H1 (cell line): ENCODE measurements around the gene CELSR1. TPM values are rescaled to one million over a fixed set of nuclear protein-coding genes. Genes with fewer than 3 reads are reported as not detected.

Experiments
- CTCF ChIA-PET: fragments of 300-600 bp; sonication (Branson Sonifier 250); formaldehyde crosslinking; loops from one replicate; lab custom pipeline; 2021; ENCODE audit not compliant: partially characterized antibody; lab: Charles Lee
- POLR2A ChIA-PET: fragments of 300-600 bp; sonication (Branson Sonifier 250); formaldehyde crosslinking; loops from one replicate; lab custom pipeline; 2021; ENCODE audit warnings: inconsistent platforms; ENCODE audit not compliant: partially characterized antibody; lab: Charles Lee
- DNase-seq, 2 experiments: peaks; one replicate each; pipeline versions ENCODE4 v3.0.0 to v3.0.0-alpha.2; 2010 to 2022; ENCODE audit warnings: low spot score in 2 of 2, low read depth in 1 of 2, mixed read lengths in 1 of 2
- FAIRE-seq: peaks from 2 replicates; lab custom pipeline; 2011; peaks lifted over from hg19 to GRCh38; lab: Jason Lieb, UNC
- H2AFZ ChIP-seq: 2 replicates; pipeline ENCODE4 v1.8.1; 2012; ENCODE audit warnings: low read length, inconsistent platforms
- H2AK5ac ChIP-seq: 2 replicates; pipeline ENCODE4 v1.6.1; 2013; ENCODE audit warnings: low read depth, low read length
- H2BK120ac ChIP-seq: replicated peaks from 2 replicates; pipeline ENCODE3; 2013; ENCODE audit warnings: low read depth, low read length, inconsistent platforms
- H2BK12ac ChIP-seq: 2 replicates; pipeline ENCODE4 v1.6.1; 2013; ENCODE audit warnings: low read depth, low read length
- H2BK15ac ChIP-seq: 2 replicates; pipeline ENCODE4 v1.6.1; 2013; ENCODE audit warnings: low read length
- H2BK20ac ChIP-seq: 2 replicates; pipeline ENCODE4 v1.6.1; 2013; ENCODE audit warnings: low read length
- H2BK5ac ChIP-seq: 2 replicates; pipeline ENCODE4 v1.6.1; 2013; ENCODE audit warnings: low read depth, low read length
- H3K14ac ChIP-seq: 2 replicates; pipeline ENCODE4 v1.6.1; 2013; ENCODE audit warnings: inconsistent platforms; ENCODE audit not compliant: insufficient read length
- H3K18ac ChIP-seq: 2 replicates; pipeline ENCODE4 v1.6.1; 2013; ENCODE audit warnings: low read length; ENCODE audit errors: extremely low read depth
- H3K23ac ChIP-seq: 2 replicates; pipeline ENCODE4 v1.6.1; 2013; ENCODE audit warnings: inconsistent platforms; ENCODE audit not compliant: insufficient read length
- H3K23me2 ChIP-seq: 2 replicates; pipeline ENCODE4 v1.6.1; 2013; ENCODE audit warnings: low read depth, low read length
- H3K27ac ChIP-seq: 2 replicates; pipeline ENCODE4 v1.6.1; 2011; ENCODE audit warnings: low read depth, low read length, inconsistent platforms
- H3K27me3 ChIP-seq, 4 experiments: replicated peaks in 1 of 4; 1 replicate in 1 of 4; 2 replicates in 3 of 4; pipeline versions ENCODE4 v1.6.1 to v1.8.1; 2011 to 2013; ENCODE audit warnings: low read length in 3 of 4, mild to moderate bottlenecking in 3 of 4, inconsistent platforms in 2 of 4, mixed read lengths in 2 of 4, moderate library complexity in 1 of 4; ENCODE audit not compliant: control insufficient read depth in 3 of 4, insufficient read depth in 3 of 4; ENCODE audit errors: extremely low read depth in 1 of 4
- H3K36me3 ChIP-seq, 4 experiments: 2 replicates each; pipeline versions ENCODE4 v1.6.1 to v1.8.1; 2011 to 2013; ENCODE audit warnings: mild to moderate bottlenecking in 4 of 4, low read length in 3 of 4, moderate library complexity in 2 of 4, control low read depth in 1 of 4, inconsistent platforms in 1 of 4; ENCODE audit not compliant: insufficient read depth in 4 of 4, control insufficient read depth in 2 of 4
- H3K4ac ChIP-seq: replicated peaks from 2 replicates; pipeline ENCODE3; 2013; ENCODE audit warnings: low read length, low read depth, mixed read lengths, inconsistent platforms; ENCODE audit not compliant: insufficient read length
- H3K4me1 ChIP-seq, 4 experiments: replicated peaks in 1 of 4; 1 replicate in 1 of 4; 2 replicates in 3 of 4; pipeline versions ENCODE4 v1.6.1 to v1.8.1; 2011 to 2013; ENCODE audit warnings: low read length in 3 of 4, inconsistent platforms in 2 of 4, mixed read lengths in 1 of 4; ENCODE audit not compliant: insufficient read depth in 4 of 4, control insufficient read depth in 3 of 4
- H3K4me2 ChIP-seq, 2 experiments: 2 replicates each; pipeline versions ENCODE4 v1.6.1 to v1.8.1; 2011 to 2013; ENCODE audit warnings: low read depth in 2 of 2, low read length in 2 of 2, control low read depth in 1 of 2, inconsistent platforms in 1 of 2, mild to moderate bottlenecking in 1 of 2; ENCODE audit not compliant: insufficient read depth in 1 of 2
- H3K4me3 ChIP-seq, 4 experiments: fragments of 200-600, 300-600 bp in 1 of 4; sonication (generic), shearing (Covaris generic), sonication (Bioruptor Twin) in 1 of 4; 2 replicates each; pipeline versions ENCODE4 v1.5.1 to v1.8.1; 2011 to 2016; ENCODE audit warnings: low read length in 4 of 4, low read depth in 3 of 4, control low read depth in 2 of 4, inconsistent platforms in 2 of 4, mild to moderate bottlenecking in 2 of 4, mixed read lengths in 1 of 4, moderate library complexity in 1 of 4; ENCODE audit not compliant: insufficient read depth in 2 of 4; ENCODE audit errors: extremely low read depth in 1 of 4
- H3K56ac ChIP-seq: replicated peaks from 2 replicates; pipeline ENCODE3; 2013; ENCODE audit warnings: low read depth, mild to moderate bottlenecking, mixed read lengths, low read length, inconsistent platforms; ENCODE audit not compliant: insufficient read length
- H3K79me1 ChIP-seq: 2 replicates; pipeline ENCODE4 v1.6.1; 2013; ENCODE audit warnings: low read depth, low read length, control low read depth
- H3K79me2 ChIP-seq, 2 experiments: 2 replicates each; pipeline versions ENCODE4 v1.6.1 to v1.8.1; 2012 to 2013; ENCODE audit warnings: low read length in 2 of 2, mild to moderate bottlenecking in 2 of 2, inconsistent platforms in 1 of 2; ENCODE audit not compliant: insufficient read depth in 2 of 2, control insufficient read depth in 1 of 2
- H3K9ac ChIP-seq, 4 experiments: replicated peaks in 1 of 4; 1 replicate in 1 of 4; 2 replicates in 3 of 4; pipeline versions ENCODE4 v1.6.1 to v1.8.1; 2011 to 2013; ENCODE audit warnings: low read depth in 3 of 4, low read length in 3 of 4, control low read depth in 2 of 4, mild to moderate bottlenecking in 2 of 4, moderate library complexity in 2 of 4, inconsistent platforms in 1 of 4; ENCODE audit errors: extremely low read depth in 1 of 4
- H3K9me3 ChIP-seq, 2 experiments: 2 replicates each; pipeline versions ENCODE4 v1.6.1 to v1.8.1; 2012 to 2013; ENCODE audit warnings: mild to moderate bottlenecking in 2 of 2, moderate library complexity in 2 of 2, control low read depth in 1 of 2, inconsistent platforms in 1 of 2, low read depth in 1 of 2, low read length in 1 of 2, mixed read lengths in 1 of 2; ENCODE audit not compliant: insufficient read depth in 2 of 2
- H4K20me1 ChIP-seq, 2 experiments: replicated peaks in 1 of 2; 2 replicates each; pipeline versions ENCODE3 to v1.8.1; 2011 to 2013; ENCODE audit warnings: inconsistent platforms in 2 of 2, low read length in 2 of 2, mild to moderate bottlenecking in 1 of 2; ENCODE audit not compliant: insufficient read depth in 2 of 2, control insufficient read depth in 1 of 2
- H4K5ac ChIP-seq: 2 replicates; pipeline ENCODE4 v1.6.1; 2013; ENCODE audit warnings: low read length, low read depth, mixed read lengths, inconsistent platforms; ENCODE audit not compliant: insufficient read length
- H4K8ac ChIP-seq: 2 replicates; pipeline ENCODE4 v1.8.0; 2013; ENCODE audit warnings: mild to moderate bottlenecking, moderate library complexity, low read length, inconsistent platforms; ENCODE audit not compliant: insufficient read depth; ENCODE audit errors: extremely low read depth
- H4K91ac ChIP-seq: replicated peaks from 2 replicates; pipeline ENCODE3; 2013; ENCODE audit warnings: low read length, mixed read lengths, inconsistent platforms; ENCODE audit not compliant: insufficient read length
- CREB1 ChIP-seq: IDR thresholded peaks from 2 replicates; pipeline ENCODE4 v1.6.1; 2012; ENCODE audit warnings: inconsistent platforms
- EZH2 ChIP-seq: fragments of 200-600 bp; sonication (generic); IDR thresholded peaks from 2 replicates; pipeline ENCODE4 v1.7.1; 2012; ENCODE audit warnings: low read depth, mild to moderate bottlenecking, moderate library complexity, low read length, inconsistent platforms; ENCODE audit not compliant: severe bottlenecking
- HDAC2 ChIP-seq, 2 experiments: fragments of 300-600 bp in 1 of 2; sonication (generic) in 1 of 2; IDR thresholded peaks; 2 replicates each; pipeline ENCODE4 v1.6.1; 2011 to 2012; ENCODE audit warnings: low read depth in 2 of 2, low read length in 2 of 2, mild to moderate bottlenecking in 2 of 2, moderate library complexity in 2 of 2, borderline replicate concordance in 1 of 2, inconsistent platforms in 1 of 2
- TBP ChIP-seq: IDR thresholded peaks from 2 replicates; pipeline ENCODE4 v1.6.1; 2011; ENCODE audit warnings: low read depth, low read length, improper control_type of control experiment
- WGBS, 2 experiments: shearing (Covaris generic) in 1 of 2; methylation state at CpG; one replicate each; pipeline versions ENCODE4 v1.1.6 to v1.1.7; 2013 to 2015; ENCODE audit warnings: low lambda C conversion rate in 2 of 2, mixed read lengths in 2 of 2, inconsistent platforms in 1 of 2, low coverage in 1 of 2, missing lambda C conversion rate in 1 of 2; ENCODE audit not compliant: insufficient replicate concordance in 2 of 2, insufficient coverage in 1 of 2, insufficient read length in 1 of 2; ENCODE audit errors: extremely low coverage in 1 of 2, missing lambda C conversion rate in 1 of 2; 5-methylcytosine and 5-hydroxymethylcytosine counted together
- polyA plus RNA-seq, 7 experiments: library from polyadenylated mRNA; depleted of rRNA in 3 of 7; stranded (reverse) in 5 of 7; unstranded in 2 of 7; fragments of >200 nt in 5 of 7; fragments of 200-250 nt in 2 of 7; gene quantifications; 1 replicate in 5 of 7; 2 replicates in 1 of 7; 4 replicates in 1 of 7; pipeline versions ENCODE4 v1.2.1 to v1.2.3, GENCODE V29; 2011 to 2013; ENCODE audit warnings: missing spikeins in 2 of 7, mixed read lengths in 2 of 7
- total RNA-seq: library from RNA; stranded (reverse); fragmentation: NEBNext Ultra II Directional; extraction: Animal tissue kit (Norgen Biotek cat#: 25700); gene quantifications from 2 replicates; pipeline ENCODE4 v1.2.1, GENCODE V29; 2021

Gene CELSR1
- total and polyA plus RNA-seq, 2 of the 8 experiments (the other 6 are each of a cell fraction or from before 2014, with no cell fraction given): 9.0 to 12.4 TPM

GRCh38 chr22:46331496-46331895 is 205.9 kb downstream of the CELSR1 start:
- no peak overlapping the region for H2BK15ac ChIP-seq
- no peak overlapping the region for H4K91ac ChIP-seq
- 0 out of 2 replicates have a peak, but pooled peaks cover 2% of the 10 kb centered on the region for H3K23me2 ChIP-seq
- no peak overlapping the region for H4K8ac ChIP-seq
- peaks cover 3 to 5% of the 10 kb centered on the region in 2 experiments for H3K79me2 ChIP-seq
- no peak for FAIRE-seq
- peaks cover 9 to 25% (median 17%) of the 10 kb centered on the region in 4 experiments for H3K36me3 ChIP-seq
- H3K4me1 ChIP-seq: peaks cover 0 to 2% (median 0%) of the 10 kb centered on the region in 4 experiments; a peak in 2 of 7 replicates
- WGBS, 2 experiments: 94% methylated on average over 16 of the region's 23 CpGs; no CpG with 5 or more reads in 1 of the 2 experiments
- no peak overlapping the region for H3K27ac ChIP-seq
- no peak overlapping the region for H3K4me3 ChIP-seq
- ChIA-PET POLR2A (no interaction called here), CTCF (interaction anchor here (1.3 to 1.4 kb wide), 2 partner anchors 27 to 210 kb away, joined by 3 read pairs; no protein-coding TSS in a partner anchor)
- H3K18ac ChIP-seq: no peak overlapping the region
- no peak overlapping the region for H3K9ac ChIP-seq
- no peak overlapping the region for H2AK5ac ChIP-seq
- H3K9me3 ChIP-seq: no peaks in the 10 kb centered on the region
- no peak overlapping the region for H3K56ac ChIP-seq
- H3K4ac ChIP-seq: no peak overlapping the region
- no peak overlapping the region for H2AFZ ChIP-seq
- no peak overlapping the region for H2BK20ac ChIP-seq
- H2BK12ac ChIP-seq: no peak overlapping the region
- no peaks in the 10 kb centered on the region for H3K27me3 ChIP-seq
- no peaks in the 10 kb centered on the region for H3K79me1 ChIP-seq
- H3K23ac ChIP-seq: no peak overlapping the region
- no peak overlapping the region for H4K5ac ChIP-seq
- H4K20me1 ChIP-seq: peaks cover 0 to 3% of the 10 kb centered on the region in 2 experiments
- no peak overlapping the region for H3K14ac ChIP-seq
- no peak overlapping the region for H3K4me2 ChIP-seq
- H2BK120ac ChIP-seq: no peak overlapping the region
- no peak for DNase-seq
- H2BK5ac ChIP-seq: no peak overlapping the region
- TF ChIP-seq HDAC2 (IDR thresholded peaks at IDR 0.05; ENCODE audit: borderline replicate concordance in 1 of 2, low read depth in 2 of 2, low read length in 2 of 2): no peak
- no peak for TF ChIP-seq CREB1
- TF ChIP-seq TBP: no peak
- TF ChIP-seq EZH2: no peak
